GM12878 (cell line): ENCODE results near the gene GDNF. TPM values are rescaled to one million over a fixed set of nuclear protein-coding genes. Genes with fewer than 3 reads are reported as not detected.

Experiments used
- ATAC-seq: fragments of 200-7000 bp; cut with Tn5 transposase; 3 replicates; pipeline ENCODE4 v1.9.1; 2020; ENCODE audit warnings: mild to moderate bottlenecking, moderate library complexity
- BruUV-seq: library from RNA; stranded (reverse); fragments of 400-500 nt; replicated peaks from 2 replicates; lab custom pipeline; 2021; lab: Mats Ljungman, UMichigan
- CTCF ChIA-PET: fragments of 300-600 bp; sonication (Branson Sonifier 250); formaldehyde crosslinking; extraction: SDS; loops from one replicate; lab custom pipeline; 2021; ENCODE audit warnings: inconsistent platforms; lab: Yijun Ruan, JAX
- POLR2A ChIA-PET: fragments of 350-600 bp; formaldehyde crosslinking; extraction: SDS; loops from one replicate; lab custom pipeline; 2021; ENCODE audit warnings: inconsistent platforms; lab: Charles Lee
- RAD21 ChIA-PET: fragments of 300-600 bp; sonication (Branson Sonifier 250); formaldehyde crosslinking; loops from one replicate; lab custom pipeline; 2023; ENCODE audit warnings: antibody characterized with exemption; ENCODE audit not compliant: unreplicated experiment; lab: Charles Lee
- SMC1A ChIA-PET: fragments of 300-600 bp; sonication (Branson Sonifier 250); formaldehyde crosslinking; loops from one replicate; lab custom pipeline; 2023; ENCODE audit not compliant: unreplicated experiment, uncharacterized antibody; lab: Charles Lee
- DNase-seq: peaks from one replicate; pipeline ENCODE4 v3.0.0-alpha.2; 2011; ENCODE audit warnings: low read depth, low spot score
- FAIRE-seq: peaks from 3 replicates; lab custom pipeline; 2011; peaks lifted over from hg19 to GRCh38; lab: Jason Lieb, UNC
- H2AFZ ChIP-seq: 2 replicates; pipeline ENCODE4 v1.6.0; 2011; ENCODE audit warnings: low read depth, low read length, control low read depth; ENCODE audit not compliant: control insufficient read depth
- H3K27ac ChIP-seq: 2 replicates; pipeline ENCODE4 v1.5.1; 2011; ENCODE audit warnings: control low read depth; ENCODE audit not compliant: control insufficient read depth, insufficient read depth
- H3K27me3 ChIP-seq, 2 experiments: replicated peaks in 1 of 2; 2 replicates each; pipeline versions ENCODE4 v1.6.0 to v1.6.1; 2011; ENCODE audit warnings: low read length in 1 of 2; ENCODE audit not compliant: control insufficient read depth in 2 of 2, insufficient read depth in 2 of 2
- H3K36me3 ChIP-seq, 2 experiments: 2 replicates each; pipeline ENCODE4 v1.5.1; 2011; ENCODE audit warnings: low read length in 1 of 2; ENCODE audit not compliant: control insufficient read depth in 2 of 2, insufficient read depth in 2 of 2
- H3K4me1 ChIP-seq: 2 replicates; pipeline ENCODE4 v1.6.1; 2011; ENCODE audit warnings: mild to moderate bottlenecking, low read length, moderate library complexity, mixed read lengths; ENCODE audit not compliant: control insufficient read depth, insufficient read depth
- H3K4me2 ChIP-seq: 2 replicates; pipeline ENCODE4 v1.6.0; 2011; ENCODE audit warnings: control low read depth; ENCODE audit not compliant: control insufficient read depth, insufficient read depth
- H3K4me3 ChIP-seq: fragments of 200-600 bp; sonication (generic); 2 replicates; pipeline ENCODE4 v1.5.1; 2016
- H3K79me2 ChIP-seq: 2 replicates; pipeline ENCODE4 v1.6.0; 2011; ENCODE audit warnings: low read length; ENCODE audit not compliant: control insufficient read depth, insufficient read depth
- H3K9ac ChIP-seq: 2 replicates; pipeline ENCODE4 v1.8.0; 2011; ENCODE audit warnings: low read length, control low read depth, mixed read lengths; ENCODE audit not compliant: control insufficient read depth, insufficient read depth
- H3K9me3 ChIP-seq: replicated peaks from 3 replicates; pipeline ENCODE4 v1.5.1; 2011; ENCODE audit warnings: mild to moderate bottlenecking, low read length; ENCODE audit not compliant: control insufficient read depth, insufficient read depth
- H4K20me1 ChIP-seq: 2 replicates; pipeline ENCODE4 v1.6.0; 2011; ENCODE audit not compliant: control insufficient read depth, insufficient read depth
- ATF7 ChIP-seq: fragments of 450-650 bp; IDR thresholded peaks from 2 replicates; pipeline ENCODE4 v1.6.1; 2016; ENCODE audit warnings: low read depth, mild to moderate bottlenecking
- CBX3 ChIP-seq: fragments of 200-600 bp; sonication (generic); IDR thresholded peaks from 2 replicates; pipeline ENCODE4 v1.6.1; 2016; ENCODE audit warnings: low read depth, borderline replicate concordance
- IKZF1 ChIP-seq: fragments of 450-650 bp; conservative IDR thresholded peaks from 2 replicates; pipeline ENCODE4 v1.6.1; 2017; ENCODE audit warnings: antibody characterized with exemption, mild to moderate bottlenecking
- KDM1A ChIP-seq: fragments of 200-600 bp; sonication (generic); IDR thresholded peaks from 2 replicates; pipeline ENCODE4 v1.6.1; 2016; ENCODE audit warnings: borderline replicate concordance
- LARP7 ChIP-seq: fragments of 450-650 bp; IDR thresholded peaks from 2 replicates; pipeline ENCODE4 v1.6.1; 2017; ENCODE audit warnings: mild to moderate bottlenecking
- NR2F1 ChIP-seq: fragments of 450-650 bp; conservative IDR thresholded peaks from 2 replicates; pipeline ENCODE4 v1.6.1; 2017; ENCODE audit warnings: mild to moderate bottlenecking
- REST ChIP-seq: IDR thresholded peaks from 2 replicates; pipeline ENCODE4 v1.6.1; 2012; ENCODE audit warnings: mild to moderate bottlenecking, low read depth, low read length
- SUZ12 ChIP-seq: fragments of 200-600 bp; sonication (generic); IDR thresholded peaks from one replicate; pipeline ENCODE4 v1.6.1; 2018; ENCODE audit warnings: antibody characterized with exemption, mild to moderate bottlenecking; ENCODE audit not compliant: unreplicated experiment
- WRNIP1 ChIP-seq: IDR thresholded peaks from 2 replicates; pipeline ENCODE4 v1.6.1; 2011; ENCODE audit warnings: low read depth, low read length, improper control_type of control experiment, borderline replicate concordance
- ZNF622 ChIP-seq: fragments of 450-650 bp; IDR thresholded peaks from 2 replicates; pipeline ENCODE4 v1.6.1; 2017; ENCODE audit warnings: mild to moderate bottlenecking, inconsistent platforms
- WGBS: methylation state at CpG from one replicate; pipeline ENCODE4 v1.1.6; 2016; ENCODE audit warnings: low lambda C conversion rate; ENCODE audit not compliant: insufficient replicate concordance, insufficient coverage; ENCODE audit errors: missing lambda C conversion rate; 5-methylcytosine and 5-hydroxymethylcytosine counted together
- in situ Hi-C: fragments of 300-500 bp; cut with MboI; formaldehyde crosslinking; loops from 9 replicates; pipeline ENCODE4 v1.14.3; 2018; ENCODE audit warnings: mixed read lengths
- intact Hi-C: fragments of 100-400 bp; cut with micrococcal nuclease; formaldehyde crosslinking; loops from one replicate; pipeline ENCODE4 v1.14.2; 2022; ENCODE audit not compliant: unreplicated experiment
- polyA plus RNA-seq, 11 experiments: library from polyadenylated mRNA; depleted of rRNA in 4 of 11; unstranded in 6 of 11; stranded (reverse) in 5 of 11; fragments of >200 nt; fragmentation: Nextera tagmentation in 4 of 11; fragmentation: Illumina TruSeq in 1 of 11; extraction: Ambion mirVana in 4 of 11; extraction: Trizol in 1 of 11; gene quantifications; 1 replicate in 1 of 11; 2 replicates in 10 of 11; pipeline versions ENCODE4 v1.2.1 to v1.2.3, GENCODE V29; 2011 to 2016; ENCODE audit warnings: inconsistent platforms in 2 of 11, missing spikeins in 2 of 11, low read depth in 1 of 11
- total RNA-seq, 4 experiments: library from RNA; depleted of rRNA in 3 of 4; stranded (reverse); fragments of >200 nt in 3 of 4; fragmentation: Illumina TruSeq in 1 of 4; extraction: Trizol in 1 of 4; gene quantifications; 2 replicates each; pipeline versions ENCODE4 v1.2.1 to v1.2.3, GENCODE V29; 2013 to 2021

GDNF gene
- total and polyA plus RNA-seq, 10 of the 15 experiments (the other 5 are each of a cell fraction or from before 2014, with no cell fraction given): not detected

GRCh38 chr5:37841203-37841602, 1.4 kb upstream of the GDNF start (continued):
- no peak for TF ChIP-seq CBX3
- no peak for TF ChIP-seq KDM1A
- no peak for TF ChIP-seq ATF7
- no peak for TF ChIP-seq NR2F1
- no peak for TF ChIP-seq REST

GRCh38 chr5:37840053-37841034, 503 bp upstream of the GDNF start:
- no TSS peak for BruUV-seq
- POLR2A ChIA-PET: no interaction called here
- no peaks in the 10 kb centered on the region for H3K9me3 ChIP-seq
- H3K79me2 ChIP-seq: no peaks in the 10 kb centered on the region
- H3K4me1 ChIP-seq: peaks cover 3% of the 10 kb centered on the region; the same call in 1 of the 2 replicates
- no peak for FAIRE-seq
- WGBS: 19% methylated on average over 43 of the region's 76 CpGs
- no peak overlapping the region for H3K4me2 ChIP-seq
- H3K36me3 ChIP-seq: no peaks in the 10 kb centered on the region
- intact Hi-C loops: no loop called here
- peak; percentile 13; the same call in 1 of the 3 replicates for ATAC-seq
- RAD21 ChIA-PET: no interaction called here
- no peak overlapping the region for H3K4me3 ChIP-seq
- in situ Hi-C loops: loop anchor here (5.0 kb wide), 1 partner anchor 357 kb away; no protein-coding TSS in a partner anchor
- H2AFZ ChIP-seq: no peak overlapping the region
- H4K20me1 ChIP-seq: no peaks in the 10 kb centered on the region
- CTCF ChIA-PET: interaction anchor here (1.0 to 1.8 kb wide), 3 partner anchors 9 to 353 kb away, joined by 3 to 12 read pairs (median 10); no protein-coding TSS in a partner anchor
- TF ChIP-seq LARP7: no peak
- peak; percentile 70 for TF ChIP-seq SUZ12
- TF ChIP-seq IKZF1: no peak
- TF ChIP-seq WRNIP1: no peak
- no peak for TF ChIP-seq ZNF622
- SMC1A ChIA-PET: interaction anchor here (0.9 to 1.6 kb wide), 3 partner anchors 9 to 352 kb away, joined by 3 to 8 read pairs (median 3); no protein-coding TSS in a partner anchor
- H3K27me3 ChIP-seq: peaks cover 13 to 29% of the 10 kb centered on the region in 2 experiments
- no peak for DNase-seq
- no peak overlapping the region for H3K27ac ChIP-seq
- no peak overlapping the region for H3K9ac ChIP-seq
